C4-2B (cell line): ENCODE data around the gene SLC47A2.

Source experiments
- H3K27ac ChIP-seq: fragments of 450-650 bp; 2 replicates; pipeline ENCODE4 v1.5.1; 2017
- ZFX ChIP-seq: fragments of 450-650 bp; IDR thresholded peaks from 2 replicates; pipeline ENCODE4 v1.6.1; 2017
- TF ChIP-seq, protein P1 (sequence below): fragments of 450-650 bp; conservative IDR thresholded peaks from 2 replicates; pipeline ENCODE4 v1.5.1; 2017; ENCODE audit warnings: mild to moderate bottlenecking

The SLC47A2 gene

DNA sequence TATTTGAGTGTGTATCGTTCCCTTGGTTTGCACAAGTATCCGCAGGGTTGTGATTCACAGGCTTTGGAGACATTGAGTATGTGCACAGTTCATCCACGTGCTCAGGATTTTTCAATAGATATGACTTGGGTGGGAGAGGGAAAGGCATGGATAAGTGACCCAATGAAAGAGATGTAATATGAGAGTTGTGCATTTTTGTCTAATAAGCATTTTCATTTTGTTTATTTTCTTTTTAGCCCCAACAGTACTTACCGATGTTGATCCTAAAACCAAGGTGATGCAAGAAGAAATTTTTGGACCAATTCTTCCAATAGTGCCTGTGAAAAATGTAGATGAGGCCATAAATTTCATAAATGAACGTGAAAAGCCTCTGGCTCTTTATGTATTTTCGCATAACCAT, 53.3 kb downstream of the SLC47A2 start:
- TF ChIP-seq, protein P1, sequence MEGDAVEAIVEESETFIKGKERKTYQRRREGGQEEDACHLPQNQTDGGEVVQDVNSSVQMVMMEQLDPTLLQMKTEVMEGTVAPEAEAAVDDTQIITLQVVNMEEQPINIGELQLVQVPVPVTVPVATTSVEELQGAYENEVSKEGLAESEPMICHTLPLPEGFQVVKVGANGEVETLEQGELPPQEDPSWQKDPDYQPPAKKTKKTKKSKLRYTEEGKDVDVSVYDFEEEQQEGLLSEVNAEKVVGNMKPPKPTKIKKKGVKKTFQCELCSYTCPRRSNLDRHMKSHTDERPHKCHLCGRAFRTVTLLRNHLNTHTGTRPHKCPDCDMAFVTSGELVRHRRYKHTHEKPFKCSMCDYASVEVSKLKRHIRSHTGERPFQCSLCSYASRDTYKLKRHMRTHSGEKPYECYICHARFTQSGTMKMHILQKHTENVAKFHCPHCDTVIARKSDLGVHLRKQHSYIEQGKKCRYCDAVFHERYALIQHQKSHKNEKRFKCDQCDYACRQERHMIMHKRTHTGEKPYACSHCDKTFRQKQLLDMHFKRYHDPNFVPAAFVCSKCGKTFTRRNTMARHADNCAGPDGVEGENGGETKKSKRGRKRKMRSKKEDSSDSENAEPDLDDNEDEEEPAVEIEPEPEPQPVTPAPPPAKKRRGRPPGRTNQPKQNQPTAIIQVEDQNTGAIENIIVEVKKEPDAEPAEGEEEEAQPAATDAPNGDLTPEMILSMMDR: no peak
- TF ChIP-seq ZFX: no peak
- H3K27ac ChIP-seq: no peak overlapping the region

- no peak for TF ChIP-seq ZFX
- TF ChIP-seq, protein P1: no peak
- no peak overlapping the region for H3K27ac ChIP-seq
Measured at GRCh38 chr17:19661121-19661520, 55.3 kb downstream of the SLC47A2 start.

DNA sequence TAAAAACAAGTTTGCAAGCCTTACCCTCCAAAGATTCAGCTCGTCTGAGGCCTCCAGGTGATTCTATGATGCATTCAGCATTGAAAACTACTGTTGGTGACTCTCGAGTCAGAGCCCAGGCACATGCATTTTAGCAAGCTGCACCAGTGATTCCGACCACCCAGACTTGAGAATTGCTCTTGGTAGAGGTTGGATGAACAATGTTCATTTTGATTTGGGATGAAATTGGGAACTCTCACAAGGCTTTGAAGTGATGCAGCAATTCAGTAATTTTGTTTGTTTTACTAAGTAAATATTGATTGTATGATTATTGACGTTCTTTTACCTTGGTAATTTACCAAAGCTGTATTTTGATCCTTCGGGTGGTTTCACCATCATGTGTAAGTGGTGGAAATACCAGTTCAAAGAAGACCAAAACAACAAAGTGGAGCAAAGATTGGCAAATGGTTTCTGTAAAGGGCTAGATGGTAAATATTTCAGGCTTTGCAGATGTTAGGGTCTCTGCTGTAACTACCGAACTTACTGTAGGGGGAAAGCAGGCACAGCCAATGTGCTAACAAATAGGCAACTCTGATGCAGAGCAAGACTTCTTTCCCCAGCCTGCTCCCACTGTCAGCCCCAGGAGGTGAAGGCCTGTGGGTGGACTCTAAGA, 56.0 kb downstream of the SLC47A2 start:
- peak overlapping the region; percentile 79 for H3K27ac ChIP-seq
- no peak for TF ChIP-seq ZFX
- TF ChIP-seq, protein P1: no peak

- TF ChIP-seq ZFX: no peak
- TF ChIP-seq, protein P1: no peak
Measured at GRCh38 chr17:19659366-19660177, 56.8 kb downstream of the SLC47A2 start.

GRCh38 chr17:19656851-19657581, 59.4 kb downstream of the SLC47A2 start:
- H3K27ac ChIP-seq: peak overlapping the region; percentile 83

More at GRCh38 chr17:19659366-19660177, 56.8 kb downstream of the SLC47A2 start:
- peak overlapping the region; percentile 79 for H3K27ac ChIP-seq

DNA sequence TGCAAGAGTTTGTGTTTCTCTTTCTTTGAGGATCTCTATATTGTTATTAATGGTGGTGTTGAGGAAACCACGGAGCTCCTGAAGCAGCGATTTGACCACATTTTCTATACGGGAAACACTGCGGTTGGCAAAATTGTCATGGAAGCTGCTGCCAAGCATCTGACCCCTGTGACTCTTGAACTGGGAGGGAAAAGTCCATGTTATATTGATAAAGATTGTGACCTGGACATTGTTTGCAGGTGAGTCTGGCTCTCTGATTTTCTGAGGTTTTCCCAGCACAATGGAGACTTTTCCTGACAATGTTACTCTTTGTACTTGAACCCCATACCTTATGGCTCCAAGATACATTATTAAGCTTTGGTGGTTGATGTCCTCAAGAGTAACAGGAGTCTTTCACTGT, 60.0 kb downstream of the SLC47A2 start:
- TF ChIP-seq ZFX: no peak
- TF ChIP-seq, protein P1: no peak
- H3K27ac ChIP-seq: peak overlapping the region; percentile 83; the same call in 1 of the 2 replicates

More at GRCh38 chr17:19656851-19657581, 59.4 kb downstream of the SLC47A2 start:
- TF ChIP-seq ZFX: no peak

- no peak for TF ChIP-seq ZFX
- TF ChIP-seq, protein P1: no peak
- no peak overlapping the region for H3K27ac ChIP-seq
Measured at GRCh38 chr17:19654896-19655295, 61.5 kb downstream of the SLC47A2 start.
